ENCODE results near the gene RASAL2. TPM values are rescaled to one million over a fixed set of nuclear protein-coding genes. Genes with fewer than 3 reads are reported as not detected.

Gene RASAL2
- total RNA-seq, 1 experiment from 2014 or later, result 56.9 TPM

DNA sequence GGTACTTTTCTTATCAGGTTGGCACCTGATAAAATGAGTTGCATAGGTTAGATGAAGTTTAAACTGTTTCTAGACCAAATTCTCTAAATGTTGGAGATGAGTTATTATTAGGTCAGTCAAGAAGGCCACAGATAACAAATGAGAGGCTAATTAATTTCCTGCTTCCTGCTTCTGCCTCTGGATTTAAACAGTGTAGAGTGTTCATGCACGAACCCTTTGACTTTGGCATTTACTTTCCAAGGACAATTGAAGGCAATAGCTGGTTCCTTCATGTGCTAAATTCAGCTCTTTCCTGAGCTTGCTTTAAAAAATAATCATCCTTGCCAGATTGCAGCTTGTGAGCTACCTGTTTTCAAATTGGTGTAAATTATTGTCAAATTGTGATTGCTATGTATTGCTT is 80.6 kb downstream of the RASAL2 start:
- ChIA-PET POLR2A (interaction anchor here (0.6 to 1.6 kb wide), 6 partner anchors 16 to 87 kb away, joined by 3 to 7 read pairs (median 4); partner anchors contain the start of gene RASAL2), CTCF (interaction anchor here (0.9 to 1.6 kb wide), 2 partner anchors 8 to 19 kb away, joined by 3 to 4 read pairs; no protein-coding TSS in a partner anchor)
- no peak for TF ChIP-seq CTCF (IDR thresholded peaks at IDR 0.05; ENCODE audit: unreplicated experiment)
- Mint-ChIP-seq H3K27ac (ENCODE audit: low read depth, unreplicated experiment) (no peak overlapping the region), H3K9me3 (ENCODE audit: unreplicated experiment) (no peaks in the 10 kb centered on the region), H3K4me1 (ENCODE audit: insufficient read depth, unreplicated experiment) (peaks cover 40% of the 10 kb centered on the region), H3K36me3 (ENCODE audit: insufficient read depth, unreplicated experiment) (no peaks in the 10 kb centered on the region), H3K4me3 (ENCODE audit: unreplicated experiment) (no peak overlapping the region), H3K27me3 (ENCODE audit: insufficient read depth, unreplicated experiment) (no peaks in the 10 kb centered on the region)
- DNase-seq (ENCODE audit: unreplicated experiment), result no peak
- no TSS peak for BruUV-seq (replicated peaks)
- intact Hi-C loops (cut with micrococcal nuclease), result loop anchor here (5.0 kb wide), 1 partner anchor 82 kb away; the partner anchor contains the start of gene RASAL2

DNA sequence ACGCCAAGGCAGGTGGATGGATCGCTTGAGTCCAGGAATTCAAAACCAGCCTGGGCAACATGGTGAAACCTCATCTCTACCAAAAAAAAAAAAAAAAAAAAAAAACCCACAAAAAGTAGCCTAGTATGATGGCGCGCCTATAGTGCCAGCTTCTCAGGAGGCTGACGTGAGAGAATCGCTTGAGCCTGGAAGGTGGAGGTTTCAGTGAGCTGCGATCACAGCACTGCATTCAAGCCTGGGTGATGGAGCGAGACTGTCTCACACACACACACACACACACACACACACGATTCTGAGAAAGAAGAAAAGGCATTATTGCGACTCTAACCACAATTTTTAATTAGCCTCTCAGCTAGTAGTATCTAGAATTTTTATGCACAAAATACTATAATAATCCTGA is 86.5 kb downstream of the RASAL2 start:
- ChIA-PET CTCF (interaction anchor here (0.7 to 1.9 kb wide), 10 partner anchors 13 to 1114 kb away, joined by 3 to 8 read pairs (median 4); partner anchors contain the start of gene RASAL2), POLR2A (interaction anchor here (0.9 to 1.5 kb wide), 4 partner anchors 9 to 58 kb away, joined by 3 to 5 read pairs (median 4); no protein-coding TSS in a partner anchor)
- no peaks in the 10 kb centered on the region for H3K27me3 Mint-ChIP-seq (ENCODE audit: insufficient read depth, unreplicated experiment)
- H3K4me3 Mint-ChIP-seq (ENCODE audit: unreplicated experiment), result no peak overlapping the region
- intact Hi-C loops (cut with micrococcal nuclease), result no loop called here
- H3K4me1 Mint-ChIP-seq (ENCODE audit: insufficient read depth, unreplicated experiment), result peaks cover 29% of the 10 kb centered on the region
- no peak for DNase-seq (ENCODE audit: unreplicated experiment)
- H3K36me3 Mint-ChIP-seq (ENCODE audit: insufficient read depth, unreplicated experiment), result no peaks in the 10 kb centered on the region
- H3K27ac Mint-ChIP-seq (ENCODE audit: low read depth, unreplicated experiment), result no peak overlapping the region
- TF ChIP-seq CTCF (IDR thresholded peaks at IDR 0.05; ENCODE audit: unreplicated experiment), result no peak
- BruUV-seq (replicated peaks), result no TSS peak
- no peaks in the 10 kb centered on the region for H3K9me3 Mint-ChIP-seq (ENCODE audit: unreplicated experiment)

DNA sequence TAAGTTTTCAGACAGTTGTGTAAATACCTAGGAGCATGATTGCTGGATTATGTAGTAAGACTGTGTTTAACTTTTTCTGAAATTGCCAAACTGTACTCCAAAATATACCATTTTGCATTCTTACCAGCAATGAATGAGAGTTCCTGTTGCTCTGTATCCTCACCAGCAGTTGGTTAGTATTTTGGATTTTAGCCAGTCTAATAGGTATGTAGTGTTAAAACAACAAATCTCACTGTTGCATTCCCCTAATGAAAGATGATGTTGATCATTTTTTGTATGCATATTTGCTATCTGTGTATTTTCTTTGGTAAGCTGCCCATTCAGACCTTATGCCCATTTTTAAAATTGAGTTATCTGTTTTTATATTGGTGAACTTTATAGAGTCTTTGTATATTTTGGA is 89.9 kb downstream of the RASAL2 start:
- Mint-ChIP-seq H3K9me3 (ENCODE audit: unreplicated experiment) (peaks cover 16% of the 10 kb centered on the region), H3K27ac (ENCODE audit: low read depth, unreplicated experiment) (no peak overlapping the region), H3K4me1 (ENCODE audit: insufficient read depth, unreplicated experiment) (peaks cover 29% of the 10 kb centered on the region), H3K27me3 (ENCODE audit: insufficient read depth, unreplicated experiment) (no peaks in the 10 kb centered on the region), H3K4me3 (ENCODE audit: unreplicated experiment) (no peak overlapping the region), H3K36me3 (ENCODE audit: insufficient read depth, unreplicated experiment) (no peaks in the 10 kb centered on the region)
- ChIA-PET CTCF (no interaction called here), POLR2A (no interaction called here)
- no TSS peak for BruUV-seq (replicated peaks)
- TF ChIP-seq CTCF (IDR thresholded peaks at IDR 0.05; ENCODE audit: unreplicated experiment), result no peak
- DNase-seq (ENCODE audit: unreplicated experiment), result no peak
- intact Hi-C loops (cut with micrococcal nuclease), result no loop called here

- ChIA-PET POLR2A (interaction anchor here (0.8 to 5.1 kb wide), 5 partner anchors 8 to 94 kb away, joined by 3 to 26 read pairs (median 4); partner anchors contain the start of gene RASAL2), CTCF (interaction anchor here (1.0 to 5.5 kb wide), 6 partner anchors 8 to 157 kb away, joined by 3 to 44 read pairs (median 4); partner anchors contain the start of gene RASAL2)
- no peak for TF ChIP-seq CTCF (IDR thresholded peaks at IDR 0.05; ENCODE audit: unreplicated experiment)
- Mint-ChIP-seq H3K27me3 (ENCODE audit: insufficient read depth, unreplicated experiment) (no peaks in the 10 kb centered on the region), H3K36me3 (ENCODE audit: insufficient read depth, unreplicated experiment) (no peaks in the 10 kb centered on the region), H3K9me3 (ENCODE audit: unreplicated experiment) (peaks cover 16% of the 10 kb centered on the region), H3K4me3 (ENCODE audit: unreplicated experiment) (no peak overlapping the region), H3K4me1 (ENCODE audit: insufficient read depth, unreplicated experiment) (peaks cover 31% of the 10 kb centered on the region), H3K27ac (ENCODE audit: low read depth, unreplicated experiment) (no peak overlapping the region)
- no TSS peak for BruUV-seq (replicated peaks)
- no peak for DNase-seq (ENCODE audit: unreplicated experiment)
- intact Hi-C loops (cut with micrococcal nuclease), result no loop called here
Measured at GRCh38 chr1:178188306-178188705, 94.4 kb downstream of the RASAL2 start.

Measured in MCF 10A (cell line).